DOHH2 (cell line): ENCODE data around the gene STRIT1.

Source experiments
- H3F3A ChIP-seq: fragments of 200-600 bp; sonication (generic), shearing (Covaris generic); 2 replicates; pipeline ENCODE4 v1.6.0; 2016; ENCODE audit warnings: antibody characterized with exemption, mild to moderate bottlenecking; ENCODE audit not compliant: control insufficient read depth, insufficient read depth
- H3K27ac ChIP-seq: fragments of 200-600 bp; sonication (generic); 2 replicates; pipeline ENCODE4 v1.5.1; 2014; ENCODE audit warnings: low read depth, mild to moderate bottlenecking, low read length, moderate library complexity
- H3K27me3 ChIP-seq: fragments of 200-600 bp; sonication (generic); 2 replicates; pipeline ENCODE4 v1.6.1; 2014; ENCODE audit warnings: mild to moderate bottlenecking, low read length, mixed read lengths; ENCODE audit not compliant: control insufficient read depth
- H3K36me3 ChIP-seq: fragments of 200-600 bp; sonication (generic); 2 replicates; pipeline ENCODE4 v1.6.1; 2014; ENCODE audit warnings: mild to moderate bottlenecking, low read length, moderate library complexity, mixed read lengths; ENCODE audit not compliant: control insufficient read depth
- H3K4me1 ChIP-seq: fragments of 200-600 bp; sonication (generic); 2 replicates; pipeline ENCODE4 v1.6.1; 2014; ENCODE audit warnings: mild to moderate bottlenecking, low read length, mixed read lengths; ENCODE audit not compliant: control insufficient read depth
- H3K4me2 ChIP-seq: fragments of 200-600 bp; sonication (generic); 2 replicates; pipeline ENCODE4 v1.6.0; 2014; ENCODE audit warnings: mild to moderate bottlenecking, low read length, moderate library complexity
- H3K4me3 ChIP-seq: fragments of 200-600 bp; sonication (generic); 2 replicates; pipeline ENCODE4 v1.5.1; 2014; ENCODE audit warnings: mild to moderate bottlenecking, low read length, mixed read lengths
- H3K79me2 ChIP-seq: fragments of 200-600 bp; sonication (generic); 2 replicates; pipeline ENCODE4 v1.6.1; 2014; ENCODE audit warnings: mild to moderate bottlenecking, low read length, mixed read lengths; ENCODE audit not compliant: control insufficient read depth
- H3K9me2 ChIP-seq: fragments of 200-600 bp; sonication (generic); replicated peaks from 2 replicates; pipeline ENCODE4 v1.6.1; 2014; ENCODE audit warnings: mild to moderate bottlenecking, low read length, mixed read lengths; ENCODE audit not compliant: control insufficient read depth
- H3K9me3 ChIP-seq: fragments of 200-600 bp; sonication (generic); 2 replicates; pipeline ENCODE4 v1.6.1; 2014; ENCODE audit warnings: antibody characterized with exemption, low read length, mixed read lengths; ENCODE audit not compliant: control insufficient read depth, insufficient read depth
- H4K20me1 ChIP-seq: fragments of 200-600 bp; sonication (generic); 2 replicates; pipeline ENCODE4 v1.6.0; 2014; ENCODE audit warnings: low read depth, mild to moderate bottlenecking, antibody characterized with exemption, low read length, moderate library complexity; ENCODE audit not compliant: control insufficient read depth, insufficient read depth
- CTCF ChIP-seq: fragments of 200-600 bp; sonication (generic); IDR thresholded peaks from one replicate; pipeline ENCODE4 v1.5.1; 2014; ENCODE audit warnings: antibody characterized with exemption, mild to moderate bottlenecking, low read depth, low read length; ENCODE audit not compliant: poor library complexity, severe bottlenecking
- EZH2phosphoT487 ChIP-seq: fragments of 200-600 bp; sonication (generic); IDR thresholded peaks from 2 replicates; pipeline ENCODE4 v1.6.1; 2017; ENCODE audit warnings: borderline replicate concordance, mild to moderate bottlenecking, antibody characterized with exemption, low read length, moderate library complexity, mixed read lengths

Gene STRIT1

GRCh38 chr3:155335724-155336354, 42.4 kb upstream of the STRIT1 start:
- Histone ChIP-seq H3K4me3 (no peak overlapping the region), H3K9me2 (no peaks in the 10 kb centered on the region), H3K79me2 (no peaks in the 10 kb centered on the region), H3K4me1 (peaks cover 3% of the 10 kb centered on the region; the same call in 1 of the 2 replicates), H4K20me1 (no peaks in the 10 kb centered on the region), H3K36me3 (no peaks in the 10 kb centered on the region), H3K9me3 (no peaks in the 10 kb centered on the region), H3K4me2 (no peak overlapping the region), H3K27ac (no peak overlapping the region), H3F3A (no peaks in the 10 kb centered on the region), H3K27me3 (no peaks in the 10 kb centered on the region)
- no peak for TF ChIP-seq EZH2phosphoT487

GRCh38 chr3:155334914-155335723, 41.6 kb upstream of the STRIT1 start:
- no peak overlapping the region for H3K4me3 ChIP-seq
- H3K4me1 ChIP-seq = peaks cover 3% of the 10 kb centered on the region; the same call in 1 of the 2 replicates
- H3K79me2 ChIP-seq = no peaks in the 10 kb centered on the region
- no peaks in the 10 kb centered on the region for H3K9me3 ChIP-seq
- no peak overlapping the region for H3K4me2 ChIP-seq
- H3K27ac ChIP-seq = no peak overlapping the region
- H3K27me3 ChIP-seq = no peaks in the 10 kb centered on the region
- no peaks in the 10 kb centered on the region for H3K9me2 ChIP-seq
- no peaks in the 10 kb centered on the region for H3K36me3 ChIP-seq
- no peak for TF ChIP-seq EZH2phosphoT487
- no peaks in the 10 kb centered on the region for H4K20me1 ChIP-seq
- H3F3A ChIP-seq = no peaks in the 10 kb centered on the region

- Histone ChIP-seq H3K4me1 (peaks cover 3% of the 10 kb centered on the region; the same call in 1 of the 2 replicates), H3K79me2 (no peaks in the 10 kb centered on the region), H3F3A (no peaks in the 10 kb centered on the region), H4K20me1 (no peaks in the 10 kb centered on the region), H3K4me2 (no peak overlapping the region), H3K27me3 (no peaks in the 10 kb centered on the region), H3K36me3 (no peaks in the 10 kb centered on the region), H3K4me3 (no peak overlapping the region), H3K27ac (no peak overlapping the region), H3K9me2 (no peaks in the 10 kb centered on the region), H3K9me3 (no peaks in the 10 kb centered on the region)
- TF ChIP-seq CTCF = no peak
- TF ChIP-seq EZH2phosphoT487 = no peak
These were observed 40.9 kb upstream of the STRIT1 start for GRCh38 chr3:155334215-155334913.

- Histone ChIP-seq H3K79me2 (no peaks in the 10 kb centered on the region), H3K9me3 (no peaks in the 10 kb centered on the region), H4K20me1 (no peaks in the 10 kb centered on the region), H3K9me2 (no peaks in the 10 kb centered on the region), H3K4me3 (no peak overlapping the region), H3K27me3 (no peaks in the 10 kb centered on the region), H3K36me3 (no peaks in the 10 kb centered on the region), H3F3A (no peaks in the 10 kb centered on the region), H3K4me1 (peaks cover 3% of the 10 kb centered on the region; the same call in 1 of the 2 replicates), H3K27ac (no peak overlapping the region), H3K4me2 (no peak overlapping the region)
- TF ChIP-seq CTCF (no peak), EZH2phosphoT487 (no peak)
These were observed 39.2 kb upstream of the STRIT1 start for GRCh38 chr3:155332716-155333115.
